HK-2 (cell line): Measurements from ENCODE around the gene FGGY.
"Not testable (repeated sequence)": the region's sequence is repeated elsewhere in the genome, so short reads cannot be mapped to it uniquely, and the experiment has no call there.

ENCODE experiments used
- DNase-seq: peaks from one replicate; pipeline ENCODE4 v3.0.0-alpha.2; 2018; ENCODE audit not compliant: unreplicated experiment

Gene FGGY

GRCh38 chr1:59639266-59639665, 342.4 kb downstream of the FGGY start:
- DNase-seq: no peak

GRCh38 chr1:59640851-59641250, 344.0 kb downstream of the FGGY start:
- DNase-seq: no peak

- no peak for DNase-seq
Observed at GRCh38 chr1:59641836-59642235, 344.9 kb downstream of the FGGY start.

GRCh38 chr1:59643526-59643925, 346.6 kb downstream of the FGGY start:
- DNase-seq: no peak

- DNase-seq: no peak
Observed at GRCh38 chr1:59645893-59646292, 349.0 kb downstream of the FGGY start.

GRCh38 chr1:59653142-59653958, 356.5 kb downstream of the FGGY start:
- DNase-seq: not testable (repeated sequence)

GRCh38 chr1:59653968-59654367, 357.1 kb downstream of the FGGY start:
- no peak for DNase-seq

- no peak for DNase-seq
Observed at GRCh38 chr1:59657873-59658465, 361.1 kb downstream of the FGGY start.

GRCh38 chr1:59664166-59664565, 367.3 kb downstream of the FGGY start:
- DNase-seq: no peak

GRCh38 chr1:59666106-59666505, 369.2 kb downstream of the FGGY start:
- DNase-seq: no peak

GRCh38 chr1:59667020-59667419, 370.1 kb downstream of the FGGY start:
- DNase-seq: no peak

- DNase-seq: no peak
Observed at GRCh38 chr1:59669752-59670312, 372.9 kb downstream of the FGGY start.

- no peak for DNase-seq
Observed at GRCh38 chr1:59670662-59671061, 373.8 kb downstream of the FGGY start.

GRCh38 chr1:59671066-59671952, 374.4 kb downstream of the FGGY start:
- DNase-seq: no peak

- DNase-seq: no peak
Observed at GRCh38 chr1:59671953-59672305, 375.0 kb downstream of the FGGY start.

GRCh38 chr1:59672851-59673572, 376.1 kb downstream of the FGGY start:
- peak; percentile 37 for DNase-seq

GRCh38 chr1:59673573-59674450, 376.9 kb downstream of the FGGY start:
- no peak for DNase-seq

GRCh38 chr1:59674595-59674994, 377.7 kb downstream of the FGGY start:
- no peak for DNase-seq

- DNase-seq: no peak
Observed at GRCh38 chr1:59675936-59676335, 379.0 kb downstream of the FGGY start.

GRCh38 chr1:59678040-59678439, 381.1 kb downstream of the FGGY start:
- no peak for DNase-seq
